ENCODE results near the gene CENPI. TPM values are rescaled to one million over a fixed set of nuclear protein-coding genes. Genes with fewer than 3 reads are reported as not detected.
A peak's percentile ranks its signal among the peaks of the same experiment; 100 is the strongest.

CENPI gene
- total and polyA plus RNA-seq, 4 experiments from 2014 or later: 0.44 to 0.96 (median 0.64) TPM; not detected in 1

GRCh38 chrX:101071582-101071981 lies 26.4 kb upstream of the CENPI start:
- intact Hi-C loops (cut with micrococcal nuclease): no loop called here
- Mint-ChIP-seq H3K36me3 (no peaks in the 10 kb centered on the region), H3K9me3 (no peaks in the 10 kb centered on the region), H3K27ac (no peak overlapping the region), H3K4me1 (no peaks in the 10 kb centered on the region), H3K27me3 (no peaks in the 10 kb centered on the region), H3K4me3 (no peak overlapping the region)
- Histone ChIP-seq H3K9me3 (ENCODE audit: control insufficient read depth in 1 of 2, low read length in 2 of 2) (no peaks in the 10 kb centered on the region), H3K27me3 (ENCODE audit: insufficient read depth, low read length) (no peaks in the 10 kb centered on the region), H3K4me1 (ENCODE audit: insufficient read depth, low read length) (no peaks in the 10 kb centered on the region), H3K27ac (ENCODE audit: low read depth, low read length) (no peak overlapping the region), H3K36me3 (ENCODE audit: insufficient read depth, low read length) (no peaks in the 10 kb centered on the region), H3K4me3 (ENCODE audit: low read length in 2 of 2) (no peak overlapping the region)
- POLR2A ChIA-PET (ENCODE audit: partially characterized antibody): no interaction called here
- no peak for DNase-seq
- CTCF ChIA-PET (ENCODE audit: partially characterized antibody): no interaction called here

GRCh38 chrX:101078716-101079598 lies 19.0 kb upstream of the CENPI start, which contains the start of gene TMEM35A:
Gene TMEM35A, plus strand, starts transcription at chrX:101078879. Its CDS starts 124 bp downstream, at chrX:101079003.
- Histone ChIP-seq H3K9me3 (ENCODE audit: control insufficient read depth in 1 of 2, low read length in 2 of 2) (no peaks in the 10 kb centered on the region), H3K27me3 (ENCODE audit: insufficient read depth, low read length) (no peaks in the 10 kb centered on the region), H3K4me1 (ENCODE audit: insufficient read depth, low read length) (no peaks in the 10 kb centered on the region), H3K27ac (ENCODE audit: low read depth, low read length) (no peak within 1 kb of the TSS), H3K36me3 (ENCODE audit: insufficient read depth, low read length) (no peaks in the 10 kb centered on the region), H3K4me3 (ENCODE audit: low read length in 2 of 2) (no peak within 1 kb of the TSS)
- no peak for DNase-seq
- POLR2A ChIA-PET (ENCODE audit: partially characterized antibody): interaction anchor here (0.6 kb wide), 1 partner anchor 315 kb away, joined by 3 read pairs; no protein-coding TSS in a partner anchor
- no peaks in the 10 kb centered on the region for H3K9me3 Mint-ChIP-seq
- intact Hi-C loops (cut with micrococcal nuclease): no loop called here
- no peak within 1 kb of the TSS for H3K27ac Mint-ChIP-seq
- CTCF ChIA-PET (ENCODE audit: partially characterized antibody): no interaction called here
- H3K4me1 Mint-ChIP-seq: peaks cover 0 to 2% (median 0%) of the 10 kb centered on the region in 4 donors
- no peaks in the 10 kb centered on the region for H3K36me3 Mint-ChIP-seq
- peaks cover 4 to 6% of the 10 kb centered on the region in 2 donors for H3K27me3 Mint-ChIP-seq
- peak within 1 kb of the TSS in 2 of 8 donors; percentile 7 to 9 for H3K4me3 Mint-ChIP-seq

GRCh38 chrX:101079736-101080270 lies 18.2 kb upstream of the CENPI start:
- no peak overlapping the region for H3K4me3 Mint-ChIP-seq
- H3K36me3 Mint-ChIP-seq: no peaks in the 10 kb centered on the region
- peaks cover 0 to 2% (median 0%) of the 10 kb centered on the region in 4 donors for H3K4me1 Mint-ChIP-seq
- no peaks in the 10 kb centered on the region for H3K36me3 ChIP-seq (ENCODE audit: insufficient read depth, low read length)
- DNase-seq: no peak
- ChIA-PET CTCF (ENCODE audit: partially characterized antibody) (no interaction called here), POLR2A (ENCODE audit: partially characterized antibody) (no interaction called here)
- H3K9me3 Mint-ChIP-seq: no peaks in the 10 kb centered on the region
- H3K27me3 ChIP-seq (ENCODE audit: insufficient read depth, low read length): no peaks in the 10 kb centered on the region
- H3K27ac ChIP-seq (ENCODE audit: low read depth, low read length): no peak overlapping the region
- intact Hi-C loops (cut with micrococcal nuclease): no loop called here
- H3K4me3 ChIP-seq (ENCODE audit: low read length in 2 of 2): no peak overlapping the region
- no peak overlapping the region for H3K27ac Mint-ChIP-seq
- no peaks in the 10 kb centered on the region for H3K9me3 ChIP-seq (ENCODE audit: control insufficient read depth in 1 of 2, low read length in 2 of 2)
- H3K4me1 ChIP-seq (ENCODE audit: insufficient read depth, low read length): no peaks in the 10 kb centered on the region
- H3K27me3 Mint-ChIP-seq: peaks cover 4 to 6% of the 10 kb centered on the region in 2 donors

DNA sequence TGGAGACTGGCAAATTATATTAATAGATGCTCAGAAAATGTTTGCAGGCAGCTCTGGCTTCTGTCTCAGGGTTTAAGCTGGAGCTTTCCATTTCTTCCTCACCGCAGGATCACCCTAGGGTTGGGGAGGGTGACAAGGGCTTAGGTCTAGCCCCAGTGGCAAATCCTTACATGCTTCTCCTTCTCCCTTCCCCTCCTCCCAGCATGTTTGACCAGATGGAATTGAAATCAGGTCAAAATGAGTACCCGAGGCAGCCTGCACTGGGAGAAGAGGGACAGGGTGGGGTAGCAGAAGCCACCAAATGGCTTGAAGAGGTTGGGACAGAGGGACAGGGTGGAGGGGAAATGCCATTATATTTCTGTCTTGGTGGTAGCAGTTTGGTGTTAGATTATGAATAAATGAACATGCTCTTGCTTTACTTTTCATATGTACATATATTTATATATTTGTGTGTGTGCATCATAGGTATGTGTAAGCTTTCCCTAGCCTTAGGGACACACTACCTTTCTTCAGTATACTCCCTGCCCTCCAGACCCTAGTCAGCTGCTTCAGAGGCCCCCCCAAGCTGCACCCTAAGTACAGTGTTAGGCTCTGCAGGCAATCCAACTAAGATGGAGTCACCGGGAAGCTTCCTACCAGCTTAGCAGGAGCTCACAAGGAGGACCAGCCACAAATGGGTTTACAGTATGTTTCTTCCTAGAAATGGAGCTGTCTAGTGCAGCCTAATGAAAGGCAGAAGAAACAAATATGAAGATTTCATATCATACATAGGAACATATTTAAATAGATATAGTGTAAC lies 17.5 kb upstream of the CENPI start:
- Mint-ChIP-seq H3K4me1 (peaks cover 0 to 2% (median 0%) of the 10 kb centered on the region in 4 donors), H3K9me3 (no peaks in the 10 kb centered on the region), H3K27me3 (peaks cover 4 to 6% of the 10 kb centered on the region in 2 donors), H3K4me3 (no peak overlapping the region), H3K27ac (no peak overlapping the region), H3K36me3 (no peaks in the 10 kb centered on the region)
- DNase-seq: no peak
- Histone ChIP-seq H3K4me3 (ENCODE audit: low read length in 2 of 2) (no peak overlapping the region), H3K27me3 (ENCODE audit: insufficient read depth, low read length) (no peaks in the 10 kb centered on the region), H3K4me1 (ENCODE audit: insufficient read depth, low read length) (no peaks in the 10 kb centered on the region), H3K36me3 (ENCODE audit: insufficient read depth, low read length) (no peaks in the 10 kb centered on the region), H3K27ac (ENCODE audit: low read depth, low read length) (no peak overlapping the region), H3K9me3 (ENCODE audit: control insufficient read depth in 1 of 2, low read length in 2 of 2) (no peaks in the 10 kb centered on the region)
- intact Hi-C loops (cut with micrococcal nuclease): no loop called here
- ChIA-PET POLR2A (ENCODE audit: partially characterized antibody) (no interaction called here), CTCF (ENCODE audit: partially characterized antibody) (no interaction called here)

DNA sequence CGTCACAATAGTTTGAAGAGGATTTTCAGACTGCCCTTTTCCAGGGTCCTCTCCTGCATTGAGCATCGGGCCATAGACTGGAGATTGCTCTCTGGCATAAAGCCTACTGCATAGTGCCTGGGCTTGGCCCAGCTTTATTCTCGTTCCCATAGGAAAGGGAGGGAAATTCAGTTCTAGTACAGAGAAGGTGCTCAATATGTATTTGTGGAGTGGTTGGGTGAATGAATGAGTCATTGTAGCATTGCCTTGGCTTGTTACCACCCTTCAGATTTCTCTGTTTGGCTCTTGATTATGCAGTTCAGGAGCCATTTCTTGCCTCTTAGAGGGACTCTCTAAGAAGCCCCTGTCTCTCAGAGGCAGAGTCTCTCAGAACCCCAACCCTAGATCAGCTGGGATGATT lies 16.8 kb upstream of the CENPI start:
- peaks cover 4 to 6% of the 10 kb centered on the region in 2 donors for H3K27me3 Mint-ChIP-seq
- H3K27ac ChIP-seq (ENCODE audit: low read depth, low read length): no peak overlapping the region
- no peak overlapping the region for H3K4me3 ChIP-seq (ENCODE audit: low read length in 2 of 2)
- DNase-seq: no peak
- H3K4me3 Mint-ChIP-seq: no peak overlapping the region
- intact Hi-C loops (cut with micrococcal nuclease): no loop called here
- H3K9me3 ChIP-seq (ENCODE audit: control insufficient read depth in 1 of 2, low read length in 2 of 2): no peaks in the 10 kb centered on the region
- no peaks in the 10 kb centered on the region for H3K4me1 ChIP-seq (ENCODE audit: insufficient read depth, low read length)
- CTCF ChIA-PET (ENCODE audit: partially characterized antibody): no interaction called here
- no peaks in the 10 kb centered on the region for H3K9me3 Mint-ChIP-seq
- POLR2A ChIA-PET (ENCODE audit: partially characterized antibody): no interaction called here
- no peaks in the 10 kb centered on the region for H3K36me3 Mint-ChIP-seq
- H3K36me3 ChIP-seq (ENCODE audit: insufficient read depth, low read length): no peaks in the 10 kb centered on the region
- H3K27ac Mint-ChIP-seq: no peak overlapping the region
- no peaks in the 10 kb centered on the region for H3K27me3 ChIP-seq (ENCODE audit: insufficient read depth, low read length)
- peaks cover 0 to 2% (median 0%) of the 10 kb centered on the region in 4 donors for H3K4me1 Mint-ChIP-seq

DNA sequence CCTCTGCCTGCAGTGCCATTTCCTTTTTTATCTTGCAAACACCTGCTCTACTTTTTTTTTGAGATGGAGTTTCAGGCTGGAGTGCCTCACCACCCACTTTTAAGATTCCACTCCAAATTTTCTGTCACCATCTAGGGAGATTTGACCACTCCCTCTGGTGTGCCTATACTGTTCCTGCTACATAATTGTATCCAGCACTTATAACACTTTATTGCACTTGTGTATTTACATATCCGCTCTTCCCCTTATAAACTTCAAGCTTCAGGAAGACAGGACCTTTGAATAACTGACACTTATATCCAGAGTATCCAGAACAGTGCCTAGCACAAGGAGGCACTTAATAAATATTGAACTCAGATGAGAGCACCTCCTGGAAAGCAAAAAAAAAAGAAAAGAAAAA lies 6.2 kb upstream of the CENPI start:
- Mint-ChIP-seq H3K4me3 (no peak overlapping the region), H3K27ac (peak overlapping the region in 1 of 7 donors; percentile 37), H3K9me3 (peaks cover 0 to 2% (median 0%) of the 10 kb centered on the region in 8 donors), H3K4me1 (no peaks in the 10 kb centered on the region), H3K27me3 (no peaks in the 10 kb centered on the region), H3K36me3 (no peaks in the 10 kb centered on the region)
- Histone ChIP-seq H3K9me3 (ENCODE audit: control insufficient read depth in 1 of 2, low read length in 2 of 2) (no peaks in the 10 kb centered on the region), H3K4me3 (ENCODE audit: low read length in 2 of 2) (no peak overlapping the region), H3K36me3 (ENCODE audit: insufficient read depth, low read length) (no peaks in the 10 kb centered on the region), H3K27me3 (ENCODE audit: insufficient read depth, low read length) (no peaks in the 10 kb centered on the region), H3K27ac (ENCODE audit: low read depth, low read length) (no peak overlapping the region), H3K4me1 (ENCODE audit: insufficient read depth, low read length) (no peaks in the 10 kb centered on the region)
- ChIA-PET POLR2A (ENCODE audit: partially characterized antibody) (no interaction called here), CTCF (ENCODE audit: partially characterized antibody) (no interaction called here)
- intact Hi-C loops (cut with micrococcal nuclease): no loop called here
- DNase-seq: no peak

- Mint-ChIP-seq H3K9me3 (no peaks in the 10 kb centered on the region), H3K4me1 (no peaks in the 10 kb centered on the region), H3K36me3 (no peaks in the 10 kb centered on the region), H3K4me3 (no peak overlapping the region), H3K27ac (no peak overlapping the region), H3K27me3 (no peaks in the 10 kb centered on the region)
- Histone ChIP-seq H3K4me1 (ENCODE audit: insufficient read depth, low read length) (no peaks in the 10 kb centered on the region), H3K36me3 (ENCODE audit: insufficient read depth, low read length) (no peaks in the 10 kb centered on the region), H3K27me3 (ENCODE audit: insufficient read depth, low read length) (no peaks in the 10 kb centered on the region), H3K9me3 (ENCODE audit: control insufficient read depth in 1 of 2, low read length in 2 of 2) (no peaks in the 10 kb centered on the region), H3K27ac (ENCODE audit: low read depth, low read length) (no peak overlapping the region), H3K4me3 (ENCODE audit: low read length in 2 of 2) (no peak overlapping the region)
- no peak for DNase-seq
- intact Hi-C loops (cut with micrococcal nuclease): no loop called here
- ChIA-PET POLR2A (ENCODE audit: partially characterized antibody) (no interaction called here), CTCF (ENCODE audit: partially characterized antibody) (no interaction called here)
Measured at GRCh38 chrX:101108284-101108683, 10.3 kb downstream of the CENPI start.
